Activated CD4-positive, alpha-beta T cell treated with anti-CD3 and anti-CD28 coated beads for 48 hours (primary cell): ENCODE measurements around the gene RTP4.

ENCODE experiments used
- DNase-seq: peaks from one replicate; pipeline ENCODE4 v3.0.0-alpha.2; 2020

RTP4 gene, protein sequence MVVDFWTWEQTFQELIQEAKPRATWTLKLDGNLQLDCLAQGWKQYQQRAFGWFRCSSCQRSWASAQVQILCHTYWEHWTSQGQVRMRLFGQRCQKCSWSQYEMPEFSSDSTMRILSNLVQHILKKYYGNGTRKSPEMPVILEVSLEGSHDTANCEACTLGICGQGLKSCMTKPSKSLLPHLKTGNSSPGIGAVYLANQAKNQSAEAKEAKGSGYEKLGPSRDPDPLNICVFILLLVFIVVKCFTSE

GRCh38 chr3:187368251-187369088 is at the start of gene RTP4:
RTP4 (plus strand) TSS chr3:187368385; CDS start chr3:187368442, 57 bp downstream.
- peak; percentile 36 for DNase-seq

- peak; percentile 51 for DNase-seq
Observed at GRCh38 chr3:187318819-187319616, 49.2 kb upstream of the RTP4 start.

DNA sequence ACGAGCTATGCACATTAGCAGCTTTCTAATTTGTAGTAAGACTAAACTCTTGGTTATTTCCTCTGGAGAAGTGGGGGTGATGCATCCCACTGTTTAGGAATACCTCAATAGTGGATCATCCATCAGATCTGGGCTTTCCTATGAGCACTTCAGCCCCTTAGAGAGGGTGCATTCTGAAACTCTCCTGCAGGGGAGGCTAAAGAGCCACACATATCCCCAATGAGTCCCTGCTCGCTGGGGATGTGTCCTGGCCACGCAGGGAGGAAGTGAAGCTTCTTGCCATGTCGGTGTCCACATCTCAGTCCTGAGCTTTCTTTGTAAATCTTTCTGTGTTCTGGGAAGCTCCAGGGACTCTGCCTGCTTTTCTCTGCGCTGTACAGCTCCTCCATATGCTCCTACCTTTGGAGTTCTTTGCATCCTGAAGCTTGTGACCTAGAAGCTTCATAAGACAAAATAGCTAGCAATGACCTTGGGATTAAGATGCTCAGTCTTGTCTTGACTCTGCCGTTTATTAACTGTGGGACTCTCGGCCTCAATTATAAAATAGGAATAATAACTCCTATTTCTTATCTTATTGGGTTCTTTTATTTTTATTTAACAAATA is 48.4 kb upstream of the RTP4 start:
- DNase-seq = peak; percentile 77

DNA sequence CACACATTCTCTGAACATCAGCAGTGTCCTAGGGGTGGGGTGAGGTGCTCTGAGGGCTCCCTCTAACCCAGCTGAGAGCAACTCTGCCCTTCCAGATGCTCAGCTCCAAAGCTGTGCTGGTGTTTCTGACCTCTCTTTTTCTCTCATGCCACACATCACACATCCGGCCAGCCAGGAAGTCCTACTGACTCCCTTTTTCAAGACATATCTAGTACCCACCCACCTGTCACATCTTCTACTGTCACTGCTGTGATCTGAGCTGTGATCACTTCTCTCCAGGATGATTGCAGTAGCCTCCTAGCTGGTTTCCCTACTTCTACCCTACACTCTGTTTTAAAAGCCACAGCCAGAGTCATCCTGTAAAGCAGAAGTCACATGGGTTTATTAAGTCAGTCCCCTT is 46.4 kb upstream of the RTP4 start:
- DNase-seq = no peak

DNA sequence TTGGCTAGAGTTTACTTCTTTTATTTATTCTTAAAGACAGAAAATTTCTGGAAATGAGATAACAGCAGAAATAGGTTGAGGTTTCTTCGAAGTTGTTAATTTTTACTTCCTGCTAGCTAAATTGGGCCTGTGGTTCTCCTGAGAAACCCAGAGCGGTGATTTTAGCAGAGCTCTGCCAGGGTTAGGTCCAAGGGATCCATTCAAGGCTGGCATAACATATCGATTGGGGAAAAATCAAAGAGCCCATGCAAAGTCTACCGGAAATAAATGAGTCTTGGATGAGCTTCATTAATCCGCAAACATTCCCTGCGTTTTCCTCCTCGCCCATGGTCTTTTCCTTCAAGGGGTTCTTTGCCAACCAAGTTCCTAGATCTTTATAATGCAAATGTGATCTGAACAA is 45.9 kb upstream of the RTP4 start:
- no peak for DNase-seq

DNA sequence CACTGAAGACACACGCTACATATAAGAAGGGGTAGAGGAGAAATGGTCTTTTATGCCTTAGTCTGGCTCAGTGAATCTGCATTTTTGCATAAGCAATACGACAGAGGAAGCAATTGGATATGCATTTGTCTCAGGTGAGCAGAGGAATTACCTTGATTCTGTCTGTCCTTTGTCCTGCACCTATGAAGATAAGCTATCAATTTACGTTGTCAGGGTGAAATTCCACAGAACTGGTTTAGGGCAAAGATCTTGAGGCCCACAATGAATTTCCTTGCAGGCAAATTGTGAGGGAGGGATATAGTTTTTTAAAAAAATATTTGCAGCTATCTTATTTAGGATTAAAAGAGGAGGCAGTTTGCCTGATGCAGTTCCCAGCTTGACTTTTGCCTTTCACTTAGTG is 45.1 kb upstream of the RTP4 start:
- no peak for DNase-seq

GRCh38 chr3:187325632-187326031 is 42.6 kb upstream of the RTP4 start:
- DNase-seq = no peak

- no peak for DNase-seq
Observed at GRCh38 chr3:187327845-187328244, 40.3 kb upstream of the RTP4 start.

DNA sequence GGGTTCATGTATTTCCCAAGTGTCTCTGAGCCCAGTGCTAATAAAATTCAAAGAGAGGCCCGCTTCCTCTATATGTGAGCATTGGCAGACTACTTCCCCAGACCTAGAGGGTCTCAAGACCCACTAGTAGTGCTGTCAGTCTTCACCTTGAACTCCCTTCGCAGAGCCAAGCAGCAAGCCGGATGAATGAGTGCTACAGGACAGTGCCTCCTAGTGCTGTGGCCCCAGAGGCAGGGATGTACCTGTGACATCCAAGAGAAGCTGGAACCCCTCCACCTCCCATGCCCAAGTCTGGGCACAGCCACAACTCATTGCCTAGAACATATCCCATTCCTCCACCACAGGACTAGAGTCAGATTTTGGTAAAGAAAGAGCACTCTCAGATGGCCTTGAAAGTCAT is 39.5 kb upstream of the RTP4 start:
- DNase-seq = no peak

DNA sequence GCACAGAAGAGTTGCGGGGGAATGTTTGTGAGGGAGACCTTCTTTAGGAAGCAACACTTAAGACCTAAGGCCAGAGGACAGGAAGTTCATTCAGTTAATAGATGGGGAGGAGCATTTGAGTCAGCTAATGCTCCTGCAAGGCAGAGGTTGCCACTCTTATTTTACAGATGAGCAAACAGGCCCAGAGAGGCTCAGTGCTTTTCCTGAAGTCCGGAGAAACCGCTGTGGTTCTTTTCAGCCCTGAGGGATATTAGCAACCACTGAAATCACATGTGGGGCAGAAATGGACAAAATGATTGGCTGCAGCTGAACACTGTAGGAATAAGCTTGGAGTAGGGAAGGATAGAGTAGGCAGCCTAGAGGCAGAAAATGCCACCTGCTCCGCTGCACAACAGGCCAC is 33.3 kb upstream of the RTP4 start:
- DNase-seq = no peak

- DNase-seq = no peak
Observed at GRCh38 chr3:187336322-187336721, 31.9 kb upstream of the RTP4 start.

DNA sequence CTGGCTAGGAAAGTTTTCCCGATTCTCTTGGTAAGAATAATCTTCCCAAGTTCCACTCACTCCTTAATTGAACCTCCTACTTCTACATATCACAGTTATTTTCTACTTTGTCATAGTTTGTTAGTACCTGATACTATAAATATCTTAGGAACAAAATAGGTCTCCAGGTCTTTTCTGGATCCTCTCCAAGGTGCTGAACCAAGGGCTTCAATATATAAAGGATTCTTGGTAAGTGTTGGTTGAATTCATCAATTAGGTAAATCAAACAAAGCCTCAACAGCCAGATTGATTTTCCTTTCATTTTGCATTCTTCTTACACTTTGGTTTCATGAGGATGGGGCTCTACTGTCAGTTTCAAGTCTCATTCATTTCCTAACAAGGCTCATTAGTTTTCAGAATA is 27.6 kb upstream of the RTP4 start:
- no peak for DNase-seq

DNA sequence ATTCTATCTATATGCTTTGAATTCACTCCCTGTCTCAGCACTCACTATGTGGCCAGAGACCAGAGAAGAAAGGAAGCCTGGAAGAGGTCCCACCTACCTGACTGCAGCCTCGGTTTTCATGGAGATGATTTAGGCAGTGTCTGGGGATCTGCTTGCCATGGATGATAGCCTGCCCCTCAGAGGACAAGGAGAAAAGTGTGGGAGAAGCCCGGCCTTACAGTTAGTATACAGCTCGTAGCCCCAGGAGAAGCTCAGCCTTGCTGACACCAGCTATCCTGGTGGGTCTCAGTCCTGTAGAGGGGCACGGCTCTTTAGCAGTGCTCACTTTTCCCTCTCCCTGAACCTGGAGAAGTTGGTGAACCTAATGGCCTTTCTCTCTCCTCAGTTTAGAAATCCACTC is 25.9 kb upstream of the RTP4 start:
- no peak for DNase-seq

GRCh38 chr3:187343670-187344069 is 24.5 kb upstream of the RTP4 start:
- no peak for DNase-seq

DNA sequence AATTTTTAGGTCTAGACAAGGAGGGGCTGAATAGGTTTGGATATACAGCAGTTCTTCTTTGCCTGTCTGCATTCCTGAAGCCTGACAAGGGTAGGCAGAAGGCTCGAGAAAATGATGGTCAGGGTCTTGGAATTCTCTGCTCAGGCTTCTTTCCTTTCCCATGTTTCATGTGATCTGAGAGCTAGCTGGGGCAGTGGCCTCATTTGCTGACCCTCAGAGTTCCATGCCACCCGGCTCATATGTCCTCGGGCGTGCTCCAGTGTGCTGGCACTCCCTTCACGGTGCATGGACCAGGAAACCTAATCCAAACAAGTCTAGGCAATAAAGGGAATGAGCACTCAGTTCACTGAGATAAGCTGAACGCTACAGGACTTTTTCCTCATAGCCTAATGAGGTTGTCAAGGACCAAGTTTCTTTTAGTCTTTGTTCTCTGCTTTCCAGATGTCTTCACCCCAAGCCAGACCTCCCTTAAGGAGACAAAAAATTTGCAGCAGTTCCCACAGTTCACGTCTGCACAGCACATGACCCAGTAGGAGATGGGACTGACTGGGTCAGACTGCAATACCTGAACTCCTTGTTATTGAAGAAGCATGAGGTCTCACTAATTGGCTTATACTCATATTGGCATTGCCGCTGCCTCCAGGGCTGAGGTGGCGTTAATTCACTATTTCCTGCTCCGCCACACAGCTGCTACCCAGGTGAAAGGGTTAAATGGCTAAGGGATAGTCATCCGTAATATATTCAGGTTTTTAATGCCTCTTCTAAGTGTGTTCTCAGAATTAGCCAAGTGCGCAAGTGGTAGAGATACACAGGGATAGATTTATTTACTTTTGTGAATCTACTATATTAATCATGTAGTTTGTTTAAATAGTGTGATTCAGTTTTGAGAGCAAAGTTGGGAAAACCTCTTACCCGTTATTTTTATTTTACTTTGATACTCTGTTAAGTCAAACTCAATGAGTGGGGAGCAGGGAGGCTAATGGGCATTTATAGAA is 15.3 kb upstream of the RTP4 start:
- DNase-seq = no peak

GRCh38 chr3:187358068-187358467 is 10.1 kb upstream of the RTP4 start:
- DNase-seq = no peak

DNA sequence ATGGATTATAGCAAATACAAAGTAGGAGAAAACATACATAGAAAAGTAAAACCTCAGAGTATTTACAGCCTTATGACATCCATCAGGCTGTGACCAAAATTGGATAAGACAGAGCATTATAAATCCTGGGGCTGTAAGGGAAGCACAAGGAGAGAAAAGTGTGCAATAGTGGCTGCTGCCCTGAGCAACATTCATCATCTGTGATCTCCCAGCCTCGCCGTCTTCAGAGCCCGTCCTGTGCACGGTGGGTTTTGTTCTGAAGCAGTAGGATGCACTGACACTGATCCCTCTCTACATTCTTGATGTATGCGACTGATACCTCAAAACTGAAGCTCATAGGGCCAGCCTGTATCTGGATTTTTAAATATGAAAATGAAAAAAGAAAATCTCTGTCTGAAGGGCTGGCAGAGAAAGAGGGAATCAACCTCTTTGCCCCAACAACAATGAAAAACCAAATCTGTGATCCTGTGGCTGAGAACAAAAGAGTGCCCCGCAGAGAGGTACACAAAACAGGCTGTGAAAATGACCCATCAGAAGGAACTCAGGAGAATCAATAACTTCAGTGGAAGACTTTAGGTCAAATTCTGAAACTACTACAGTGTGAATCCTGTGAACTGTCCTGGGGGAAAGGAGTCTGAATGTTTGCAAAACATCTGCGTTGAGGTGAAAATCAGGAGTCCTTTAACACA is 8.2 kb upstream of the RTP4 start:
- DNase-seq = no peak

- DNase-seq = no peak
Observed at GRCh38 chr3:187360596-187360995, 7.6 kb upstream of the RTP4 start.

DNA sequence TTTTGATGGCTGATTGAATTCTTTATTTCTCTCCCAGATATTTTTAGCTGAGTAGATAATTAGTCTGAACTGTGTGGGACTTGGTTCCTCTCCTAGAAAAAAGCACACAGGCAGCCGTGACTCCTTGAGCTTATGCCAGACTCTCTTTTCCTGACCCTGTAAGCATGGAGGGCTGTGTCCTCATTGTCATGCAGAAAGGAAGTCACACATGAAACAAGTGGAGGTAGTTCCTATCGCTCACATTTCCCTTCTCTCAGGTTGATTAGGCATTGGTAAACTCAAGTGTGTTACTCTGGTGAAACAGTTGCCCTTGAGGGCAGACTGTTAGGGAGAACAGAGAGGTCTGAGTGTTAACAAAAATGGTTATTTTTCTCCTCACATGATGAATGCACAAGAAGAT is 6.3 kb upstream of the RTP4 start:
- no peak for DNase-seq

GRCh38 chr3:187367561-187368103 is 553 bp upstream of the RTP4 start:
- DNase-seq = peak; percentile 8

DNA sequence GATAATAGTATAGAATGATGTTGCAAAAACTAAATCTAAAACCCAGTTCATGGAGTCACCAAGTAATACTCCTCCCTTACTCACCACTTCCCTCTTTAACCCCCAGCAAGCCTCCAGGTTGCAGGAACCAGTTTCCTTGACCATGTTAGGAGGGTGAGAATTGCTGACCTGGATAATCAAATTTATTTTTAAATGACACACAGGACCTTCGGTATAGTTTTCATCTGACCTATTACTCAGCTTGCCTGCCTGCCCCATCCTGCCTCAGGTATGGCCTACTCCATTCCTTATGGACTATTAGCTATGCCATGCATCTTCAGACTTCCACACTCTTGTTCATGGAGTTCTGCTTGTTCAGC is 883 bp downstream of the RTP4 start:
- peak; percentile 4 for DNase-seq
